K562 (cell line): ENCODE results near the gene RSAD1. TPM values are rescaled to one million over a fixed set of nuclear protein-coding genes. Genes with fewer than 3 reads are reported as not detected.

Source experiments
- CBFB ChIP-seq: sonication (generic); formaldehyde crosslinking; IDR thresholded peaks from 2 replicates; pipeline ENCODE4 v1.4.0; 2020; ENCODE audit warnings: mild to moderate bottlenecking, missing genetic modification reagents
- CBX2 ChIP-seq: fragments of 200-600 bp; sonication (generic); IDR thresholded peaks from one replicate; pipeline ENCODE4 v1.6.1; 2012; ENCODE audit warnings: mild to moderate bottlenecking, low read length, inconsistent platforms; ENCODE audit not compliant: insufficient read depth, poor library complexity, severe bottlenecking
- CHD4 ChIP-seq: fragments of 200-600 bp; sonication (generic); IDR thresholded peaks from 3 replicates; pipeline ENCODE4 v1.6.1; 2012; ENCODE audit warnings: low read depth, mild to moderate bottlenecking, mixed read lengths, low read length, inconsistent platforms; ENCODE audit not compliant: insufficient read depth, insufficient replicate concordance, poor library complexity, severe bottlenecking
- ERF ChIP-seq: fragments of 450-650 bp; formaldehyde crosslinking; IDR thresholded peaks from 2 replicates; pipeline ENCODE4 v1.4.0; 2020; ENCODE audit warnings: mild to moderate bottlenecking, mixed read lengths
- MCM5 ChIP-seq: fragments of 450-650 bp; IDR thresholded peaks from 2 replicates; pipeline ENCODE4 v1.6.1; 2016; ENCODE audit warnings: low read depth
- SREBF2 ChIP-seq: sonication (generic); formaldehyde crosslinking; IDR thresholded peaks from 2 replicates; pipeline ENCODE4 v1.4.0; 2020; ENCODE audit warnings: mild to moderate bottlenecking, missing genetic modification reagents
- TCF7 ChIP-seq: sonication (generic); IDR thresholded peaks from 2 replicates; pipeline ENCODE4 v1.6.1; 2016; ENCODE audit warnings: antibody characterized with exemption, borderline replicate concordance
- ZNF507 ChIP-seq: conservative IDR thresholded peaks from 2 replicates; pipeline ENCODE4 v1.6.1; 2017; ENCODE audit warnings: missing genetic modification characterization, missing compliant biosample characterization
- ZNF830 ChIP-seq: fragments of 250-450 bp; sonication (Bioruptor Pico); IDR thresholded peaks from 2 replicates; pipeline ENCODE4 v1.5.0; 2021; ENCODE audit warnings: mild to moderate bottlenecking
- polyA plus RNA-seq, 8 experiments: library from polyadenylated mRNA; depleted of rRNA in 4 of 8; stranded (reverse) in 5 of 8; unstranded in 3 of 8; fragments of >200 nt; fragmentation: Nextera tagmentation in 2 of 8; fragmentation: Illumina TruSeq in 1 of 8; extraction: Ambion mirVana in 2 of 8; extraction: Trizol in 1 of 8; gene quantifications; 2 replicates each; pipeline versions ENCODE4 v1.2.1 to v1.2.3, GENCODE V29; 2011 to 2014; ENCODE audit warnings: inconsistent platforms in 1 of 8, missing spikeins in 1 of 8
- total RNA-seq, 7 experiments: library from RNA; depleted of rRNA in 6 of 7; stranded (reverse); fragments of >200 nt in 6 of 7; fragmentation: Illumina TruSeq in 2 of 7; extraction: Trizol in 2 of 7; gene quantifications; 2 replicates each; pipeline versions ENCODE4 v1.2.1 to v1.2.3, GENCODE V29; 2011 to 2021; ENCODE audit warnings: low replicate concordance in 1 of 7
- TF ChIP-seq, protein P1 (sequence below): fragments of 450-650 bp; formaldehyde crosslinking; IDR thresholded peaks from 2 replicates; pipeline ENCODE4 v1.4.0; 2020; ENCODE audit warnings: mild to moderate bottlenecking, moderate library complexity
- TF ChIP-seq, protein P2 (sequence below): sonication (generic); formaldehyde crosslinking; IDR thresholded peaks from 2 replicates; pipeline ENCODE4 v1.8.0; 2023; ENCODE audit warnings: mild to moderate bottlenecking, missing genetic modification reagents

The RSAD1 gene
- total and polyA plus RNA-seq, 9 of the 15 experiments (the other 6 are each of a cell fraction or from before 2014, with no cell fraction given): 4.5 to 42.5 (median 26.8) TPM

DNA sequence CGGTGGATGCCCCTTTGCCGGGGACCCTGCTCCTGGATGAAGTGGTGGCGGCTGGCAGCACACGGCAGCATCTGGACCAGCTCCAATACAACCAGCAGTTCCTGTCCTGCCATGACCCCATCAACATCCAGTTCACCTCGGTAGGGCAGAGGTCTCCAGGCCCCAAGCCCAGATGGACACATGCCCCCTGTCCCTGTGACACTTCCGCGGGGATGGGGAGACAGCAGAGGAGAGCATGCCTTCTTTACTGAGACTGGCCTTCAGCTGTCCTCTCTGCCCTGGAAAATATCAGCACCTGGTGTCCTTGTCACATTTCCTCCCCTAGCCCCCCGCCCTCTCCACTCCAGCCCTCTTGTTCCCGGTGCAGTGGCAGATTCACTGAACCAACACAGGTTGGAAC lies 16.2 kb upstream of the RSAD1 start (continued):
- no peak for TF ChIP-seq ERF (CRISPR knock-in tag)
- TF ChIP-seq, protein P1, sequence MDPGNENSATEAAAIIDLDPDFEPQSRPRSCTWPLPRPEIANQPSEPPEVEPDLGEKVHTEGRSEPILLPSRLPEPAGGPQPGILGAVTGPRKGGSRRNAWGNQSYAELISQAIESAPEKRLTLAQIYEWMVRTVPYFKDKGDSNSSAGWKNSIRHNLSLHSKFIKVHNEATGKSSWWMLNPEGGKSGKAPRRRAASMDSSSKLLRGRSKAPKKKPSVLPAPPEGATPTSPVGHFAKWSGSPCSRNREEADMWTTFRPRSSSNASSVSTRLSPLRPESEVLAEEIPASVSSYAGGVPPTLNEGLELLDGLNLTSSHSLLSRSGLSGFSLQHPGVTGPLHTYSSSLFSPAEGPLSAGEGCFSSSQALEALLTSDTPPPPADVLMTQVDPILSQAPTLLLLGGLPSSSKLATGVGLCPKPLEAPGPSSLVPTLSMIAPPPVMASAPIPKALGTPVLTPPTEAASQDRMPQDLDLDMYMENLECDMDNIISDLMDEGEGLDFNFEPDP (CRISPR knock-in tag): no peak
- TF ChIP-seq MCM5: no peak
- TF ChIP-seq CBFB (CRISPR knock-in tag): no peak
- TF ChIP-seq CHD4: no peak
- no peak for TF ChIP-seq ZNF507 (tag)
- TF ChIP-seq CBX2: no peak
- TF ChIP-seq, protein P2, sequence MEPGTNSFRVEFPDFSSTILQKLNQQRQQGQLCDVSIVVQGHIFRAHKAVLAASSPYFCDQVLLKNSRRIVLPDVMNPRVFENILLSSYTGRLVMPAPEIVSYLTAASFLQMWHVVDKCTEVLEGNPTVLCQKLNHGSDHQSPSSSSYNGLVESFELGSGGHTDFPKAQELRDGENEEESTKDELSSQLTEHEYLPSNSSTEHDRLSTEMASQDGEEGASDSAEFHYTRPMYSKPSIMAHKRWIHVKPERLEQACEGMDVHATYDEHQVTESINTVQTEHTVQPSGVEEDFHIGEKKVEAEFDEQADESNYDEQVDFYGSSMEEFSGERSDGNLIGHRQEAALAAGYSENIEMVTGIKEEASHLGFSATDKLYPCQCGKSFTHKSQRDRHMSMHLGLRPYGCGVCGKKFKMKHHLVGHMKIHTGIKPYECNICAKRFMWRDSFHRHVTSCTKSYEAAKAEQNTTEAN (CRISPR knock-in tag): no peak
- TF ChIP-seq TCF7: no peak
- TF ChIP-seq SREBF2 (CRISPR knock-in tag): no peak
- no peak for TF ChIP-seq ZNF830
